Osteoblast (primary cell): ENCODE data around the gene EXTL1. TPM values are rescaled to one million over a fixed set of nuclear protein-coding genes. Genes with fewer than 3 reads are reported as not detected.

ENCODE experiments used
- DNase-seq: peaks from one replicate; pipeline ENCODE4 v3.0.0; 2011; ENCODE audit warnings: low spot score, mixed read lengths; ENCODE audit not compliant: insufficient read length; ENCODE audit errors: missing footprints
- H2AFZ ChIP-seq: 2 replicates; pipeline ENCODE4 v1.6.0; 2011; ENCODE audit warnings: mild to moderate bottlenecking, low read length
- H3K27ac ChIP-seq: 2 replicates; pipeline ENCODE4 v1.5.1; 2011; ENCODE audit warnings: mild to moderate bottlenecking, low read depth, low read length, moderate library complexity
- H3K27me3 ChIP-seq: 2 replicates; pipeline ENCODE4 v1.6.0; 2012; ENCODE audit warnings: mild to moderate bottlenecking, control low read depth, inconsistent platforms, low read length, moderate library complexity; ENCODE audit not compliant: insufficient read depth
- H3K36me3 ChIP-seq: 2 replicates; pipeline ENCODE4 v1.5.1; 2011; ENCODE audit warnings: mild to moderate bottlenecking, low read length, control low read depth, moderate library complexity; ENCODE audit not compliant: insufficient read depth
- H3K4me1 ChIP-seq: 2 replicates; pipeline ENCODE4 v1.5.1; 2011; ENCODE audit warnings: mild to moderate bottlenecking, low read length, control low read depth, moderate library complexity; ENCODE audit not compliant: insufficient read depth
- H3K4me2 ChIP-seq: 2 replicates; pipeline ENCODE4 v1.6.0; 2011; ENCODE audit warnings: mild to moderate bottlenecking, low read length; ENCODE audit not compliant: insufficient read depth
- H3K4me3 ChIP-seq: fragments of 200-600 bp; sonication (generic); 3 replicates; pipeline ENCODE4 v1.5.1; 2012; ENCODE audit warnings: mild to moderate bottlenecking, low read length, inconsistent platforms; ENCODE audit not compliant: insufficient read depth
- H3K79me2 ChIP-seq: 2 replicates; pipeline ENCODE4 v1.6.0; 2012; ENCODE audit warnings: mild to moderate bottlenecking, low read length, control low read depth, inconsistent platforms; ENCODE audit not compliant: insufficient read depth
- H3K9me3 ChIP-seq: 2 replicates; pipeline ENCODE4 v1.5.1; 2011; ENCODE audit warnings: low read depth, low read length, control low read depth
- H4K20me1 ChIP-seq: 2 replicates; pipeline ENCODE4 v1.6.0; 2012; ENCODE audit warnings: mild to moderate bottlenecking, low read length, control low read depth; ENCODE audit not compliant: insufficient read depth
- CTCF ChIP-seq: IDR thresholded peaks from 2 replicates; pipeline ENCODE4 v1.5.1; 2011; ENCODE audit warnings: mild to moderate bottlenecking, low read depth, low read length, moderate library complexity; ENCODE audit errors: extremely low read depth
- total RNA-seq: library from RNA; depleted of rRNA; stranded (reverse); fragments of >200 nt; gene quantifications from 2 replicates; pipeline ENCODE4 v1.2.3, GENCODE V29; 2012

Gene EXTL1
- total RNA-seq, 1 donor: 1.4 TPM

GRCh38 chr1:26020941-26021646 is 481 bp upstream of the EXTL1 start:
- H2AFZ ChIP-seq: peak overlapping the region; percentile 56
- H3K27me3 ChIP-seq: no peaks in the 10 kb centered on the region
- peaks cover 17% of the 10 kb centered on the region for H3K79me2 ChIP-seq
- H3K4me3 ChIP-seq: peak overlapping the region; percentile 69
- no peaks in the 10 kb centered on the region for H3K9me3 ChIP-seq
- peak overlapping the region; percentile 82 for H3K27ac ChIP-seq
- no peaks in the 10 kb centered on the region for H3K36me3 ChIP-seq
- H3K4me2 ChIP-seq: peak overlapping the region; percentile 80
- H4K20me1 ChIP-seq: no peaks in the 10 kb centered on the region
- DNase-seq: peak; percentile 86
- peaks cover 78% of the 10 kb centered on the region for H3K4me1 ChIP-seq
- TF ChIP-seq CTCF: no peak

- Histone ChIP-seq H3K4me1 (peaks cover 66% of the 10 kb centered on the region), H3K27ac (peak overlapping the region; percentile 82), H3K79me2 (peaks cover 17% of the 10 kb centered on the region), H3K27me3 (no peaks in the 10 kb centered on the region), H4K20me1 (no peaks in the 10 kb centered on the region), H3K4me3 (peak overlapping the region; percentile 69), H3K36me3 (peaks cover 5% of the 10 kb centered on the region), H2AFZ (peak overlapping the region; percentile 47), H3K9me3 (no peaks in the 10 kb centered on the region), H3K4me2 (peak overlapping the region; percentile 80)
- peak; percentile 76 for DNase-seq
- TF ChIP-seq CTCF: no peak
These were observed 817 bp downstream of the EXTL1 start for GRCh38 chr1:26022404-26022779.

- peak; percentile 48 for DNase-seq
- no peak for TF ChIP-seq CTCF
These were observed 1.4 kb downstream of the EXTL1 start for GRCh38 chr1:26023009-26023408.

GRCh38 chr1:26023826-26024225 is 2.3 kb downstream of the EXTL1 start:
- no peak for TF ChIP-seq CTCF
- Histone ChIP-seq H3K79me2 (peaks cover 17% of the 10 kb centered on the region), H3K4me3 (peak overlapping the region; percentile 68), H3K4me1 (peaks cover 60% of the 10 kb centered on the region), H3K4me2 (peak overlapping the region; percentile 80), H3K36me3 (peaks cover 5% of the 10 kb centered on the region), H2AFZ (no peak overlapping the region), H3K27ac (no peak overlapping the region), H3K27me3 (no peaks in the 10 kb centered on the region), H4K20me1 (no peaks in the 10 kb centered on the region), H3K9me3 (no peaks in the 10 kb centered on the region)
- peak; percentile 36 for DNase-seq

More at GRCh38 chr1:26023009-26023408, 1.4 kb downstream of the EXTL1 start:
- peak overlapping the region; percentile 47 for H2AFZ ChIP-seq
- no peak overlapping the region for H3K27ac ChIP-seq
- H4K20me1 ChIP-seq: no peaks in the 10 kb centered on the region
- H3K36me3 ChIP-seq: peaks cover 5% of the 10 kb centered on the region
- no peaks in the 10 kb centered on the region for H3K9me3 ChIP-seq
- H3K4me3 ChIP-seq: peak overlapping the region; percentile 69
- peaks cover 17% of the 10 kb centered on the region for H3K79me2 ChIP-seq
- peaks cover 66% of the 10 kb centered on the region for H3K4me1 ChIP-seq
- H3K4me2 ChIP-seq: peak overlapping the region; percentile 80
- H3K27me3 ChIP-seq: no peaks in the 10 kb centered on the region
